AG04450 (cell line): Measurements from ENCODE around the gene CHMP3. TPM values are rescaled to one million over a fixed set of nuclear protein-coding genes. Genes with fewer than 3 reads are reported as not detected.
A peak's percentile ranks its signal among the peaks of the same experiment; 100 is the strongest.

ENCODE experiments used
- CTCF ChIA-PET: fragments of 300-600, 350-600 bp; formaldehyde crosslinking; extraction: SDS; loops from one replicate; lab custom pipeline; 2022; ENCODE audit warnings: antibody characterized with exemption, inconsistent platforms; lab: Charles Lee
- POLR2A ChIA-PET: fragments of 350-600 bp; formaldehyde crosslinking; extraction: SDS; loops from one replicate; lab custom pipeline; 2021; ENCODE audit warnings: antibody characterized with exemption, inconsistent platforms; lab: Yijun Ruan, JAX
- DNase-seq: peaks from one replicate; pipeline ENCODE4 v3.0.0-alpha.2; 2011; ENCODE audit warnings: low read depth, low spot score
- H3K27ac ChIP-seq: one replicate; pipeline ENCODE4 v1.5.1; 2012; ENCODE audit warnings: low read depth, low read length, control low read depth
- H3K27me3 ChIP-seq: one replicate; pipeline ENCODE4 v1.6.0; 2012; ENCODE audit warnings: low read length; ENCODE audit not compliant: control insufficient read depth, insufficient read depth
- H3K4me3 ChIP-seq: 2 replicates; pipeline ENCODE4 v1.5.1; 2011; ENCODE audit warnings: mild to moderate bottlenecking, low read depth, low read length, control low read depth
- H3K9me3 ChIP-seq: 2 replicates; pipeline ENCODE4 v1.5.1; 2012; ENCODE audit warnings: low read length; ENCODE audit not compliant: control insufficient read depth, insufficient read depth
- CTCF ChIP-seq: IDR thresholded peaks from 2 replicates; pipeline ENCODE4 v1.5.1; 2011; ENCODE audit warnings: low read depth, low read length, control low read depth, inconsistent platforms
- polyA minus RNA-seq: library from RNA; depleted of rRNA, polyadenylated mRNA; stranded (reverse); fragments of >200 nt; gene quantifications from 2 replicates; pipeline ENCODE4 v1.2.3, GENCODE V29; 2011; rRNA and poly(A)+ RNA removed
- polyA plus RNA-seq: library from polyadenylated mRNA; depleted of rRNA; stranded (reverse); fragments of >200 nt; gene quantifications from 2 replicates; pipeline ENCODE4 v1.2.3, GENCODE V29; 2011; rRNA removed

Gene CHMP3
- 125 and 154 TPM in 2 replicates for polyA plus RNA-seq
- polyA minus RNA-seq, result 54.5 and 62.5 TPM in 2 replicates

DNA sequence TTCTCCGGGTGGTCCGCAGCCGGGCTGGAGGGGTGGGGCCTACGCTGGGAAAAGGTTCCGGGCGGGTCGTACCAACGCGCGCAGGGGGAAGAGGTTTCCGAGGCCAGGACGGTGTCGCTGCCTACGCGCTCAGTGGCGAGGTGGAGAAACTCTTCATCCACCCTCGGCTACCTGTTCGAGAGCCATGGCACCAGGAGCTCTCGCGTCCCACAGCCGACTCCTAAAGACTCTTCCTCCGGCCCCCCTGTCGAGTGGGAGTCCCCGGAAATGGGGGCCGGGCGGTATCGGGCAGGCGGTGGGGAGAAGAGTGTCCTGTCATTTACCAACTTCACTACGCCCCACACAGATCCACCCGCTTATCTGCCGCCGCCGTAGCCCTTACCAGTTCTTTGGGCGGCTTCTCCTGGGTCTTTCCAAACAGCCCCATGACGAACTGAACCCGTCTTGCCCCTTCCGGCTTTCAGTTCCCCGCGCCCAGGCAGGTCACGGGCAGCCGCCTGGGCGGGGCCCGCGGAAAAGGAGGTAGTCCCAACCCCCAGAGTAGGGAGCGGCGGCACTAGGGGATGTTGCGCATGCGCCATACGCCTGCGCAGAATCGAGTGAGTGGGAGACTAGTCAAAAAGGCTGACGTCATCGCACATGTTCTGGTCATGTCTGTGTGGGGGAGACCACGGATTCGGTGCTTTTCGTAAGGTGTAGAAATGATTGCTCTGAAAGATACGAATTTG lies at the start of gene CHMP3:
Gene CHMP3, minus strand, starts transcription at position 522 of the 728 bp plus-strand sequence. Its CDS starts 95 bp downstream, at position 427.
- TF ChIP-seq CTCF, result no peak
- H3K9me3 ChIP-seq, result no peaks in the 10 kb centered on the region
- ChIA-PET CTCF (interaction anchor here (0.5 kb wide), 1 partner anchor 343 kb away, joined by 3 read pairs; no protein-coding TSS in a partner anchor), POLR2A (interaction anchor here (1.1 to 1.4 kb wide), 2 partner anchors 59 to 122 kb away, joined by 4 to 6 read pairs; partner anchors contain the start of gene KDM3A)
- H3K4me3 ChIP-seq, result peak within 1 kb of the TSS; percentile 88
- peak within 1 kb of the TSS; percentile 99 for H3K27ac ChIP-seq
- peak; percentile 94 for DNase-seq
- H3K27me3 ChIP-seq, result no peaks in the 10 kb centered on the region

GRCh38 chr2:86610871-86611270 lies 47.6 kb upstream of the CHMP3 start:
- Histone ChIP-seq H3K27ac (no peak overlapping the region), H3K4me3 (no peak overlapping the region), H3K9me3 (no peaks in the 10 kb centered on the region), H3K27me3 (no peaks in the 10 kb centered on the region)
- ChIA-PET CTCF (no interaction called here), POLR2A (no interaction called here)
- TF ChIP-seq CTCF, result no peak
- DNase-seq, result no peak

DNA sequence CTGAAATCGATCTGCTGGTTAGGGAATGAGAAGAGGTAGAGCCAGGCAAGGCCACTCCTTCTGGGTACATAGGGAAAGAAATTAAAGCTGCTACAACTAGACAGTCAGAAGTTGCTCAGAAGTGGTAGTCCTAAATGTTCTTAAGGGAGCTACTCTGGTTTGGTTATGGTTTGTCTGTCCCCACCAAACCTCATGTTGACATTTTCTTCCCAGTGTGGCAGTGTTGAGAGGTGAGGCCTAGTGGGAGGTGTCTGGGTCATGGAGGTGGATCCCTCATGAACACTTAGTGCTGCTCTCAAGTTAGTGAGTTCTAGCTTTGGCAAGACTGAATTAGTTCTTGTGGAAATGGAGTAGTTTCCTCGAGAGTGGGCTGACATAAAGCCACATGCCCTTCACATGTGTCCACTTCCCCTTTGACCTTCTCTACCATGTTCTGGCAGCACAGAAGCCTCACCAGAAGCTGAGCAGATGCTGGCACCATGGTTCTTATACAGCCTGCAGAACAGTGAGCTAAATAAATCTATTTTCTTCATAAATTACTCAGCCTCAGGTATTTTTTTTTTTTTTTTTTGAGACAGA lies 45.7 kb upstream of the CHMP3 start:
- Histone ChIP-seq H3K4me3 (no peak overlapping the region), H3K27me3 (no peaks in the 10 kb centered on the region), H3K27ac (no peak overlapping the region), H3K9me3 (no peaks in the 10 kb centered on the region)
- CTCF ChIA-PET, result interaction anchor here (0.7 kb wide), 1 partner anchor 475 kb away, joined by 15 read pairs; no protein-coding TSS in a partner anchor
- TF ChIP-seq CTCF, result no peak
- no peak for DNase-seq
- POLR2A ChIA-PET, result interaction anchor here (0.6 kb wide), 1 partner anchor 13 kb away, joined by 4 read pairs; no protein-coding TSS in a partner anchor

GRCh38 chr2:86603905-86604304 lies 40.7 kb upstream of the CHMP3 start:
- H3K4me3 ChIP-seq, result no peak overlapping the region
- no peak for DNase-seq
- no peaks in the 10 kb centered on the region for H3K27me3 ChIP-seq
- CTCF ChIA-PET, result no interaction called here
- no peak overlapping the region for H3K27ac ChIP-seq
- no peaks in the 10 kb centered on the region for H3K9me3 ChIP-seq
- TF ChIP-seq CTCF, result no peak
- POLR2A ChIA-PET, result no interaction called here

DNA sequence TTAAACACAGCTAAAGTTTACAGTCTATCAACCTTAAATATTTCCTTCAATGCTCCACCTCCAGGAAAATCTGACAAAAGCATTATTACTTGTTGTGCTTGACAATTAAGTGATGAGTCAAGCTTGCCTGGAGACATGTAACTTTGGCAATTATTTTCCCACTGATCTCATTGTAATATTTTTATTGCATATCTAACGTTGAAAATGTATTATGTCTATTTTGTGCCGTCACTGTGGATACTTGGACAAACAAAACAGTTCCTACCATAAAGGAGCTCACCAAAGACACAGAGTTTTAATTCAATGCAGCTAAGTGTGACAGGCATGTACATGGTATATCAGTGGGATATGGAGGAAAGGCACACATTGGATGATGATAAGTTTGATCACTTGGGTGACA lies 35.7 kb upstream of the CHMP3 start:
- POLR2A ChIA-PET, result no interaction called here
- Histone ChIP-seq H3K4me3 (no peak overlapping the region), H3K27me3 (peaks cover 4% of the 10 kb centered on the region), H3K9me3 (no peaks in the 10 kb centered on the region), H3K27ac (no peak overlapping the region)
- no peak for TF ChIP-seq CTCF
- no peak for DNase-seq
- CTCF ChIA-PET, result interaction anchor here (1.2 kb wide), 1 partner anchor 378 kb away, joined by 3 read pairs; no protein-coding TSS in a partner anchor
